Stomach smooth muscle (tissue), 2 donors: Measurements from ENCODE around the gene GPR61.

Experiments used
- H3K27ac ChIP-seq: one replicate; pipeline ENCODE4 v1.7.0; 2013; ENCODE audit warnings: mild to moderate bottlenecking, low read length, inconsistent platforms
- H3K27me3 ChIP-seq, 2 donors: one replicate each; pipeline ENCODE4 v1.7.0; 2013; ENCODE audit warnings: low read length in 2 of 2; ENCODE audit not compliant: insufficient read depth in 2 of 2, control insufficient read depth in 1 of 2
- H3K36me3 ChIP-seq, 2 donors: one replicate each; pipeline ENCODE4 v1.7.0; 2013; ENCODE audit warnings: low read length in 2 of 2; ENCODE audit not compliant: control insufficient read depth in 2 of 2, insufficient read depth in 2 of 2
- H3K4me1 ChIP-seq: one replicate; pipeline ENCODE4 v1.7.0; 2013; ENCODE audit warnings: low read length; ENCODE audit not compliant: control insufficient read depth, insufficient read depth
- H3K4me3 ChIP-seq, 2 donors: one replicate each; pipeline ENCODE4 v1.7.0; 2013; ENCODE audit warnings: low read length in 2 of 2
- H3K9ac ChIP-seq, 2 donors: one replicate each; pipeline ENCODE4 v1.7.0; 2013; ENCODE audit warnings: low read length in 2 of 2, mild to moderate bottlenecking in 1 of 2
- H3K9me3 ChIP-seq, 2 donors: one replicate each; pipeline ENCODE4 v1.7.0; 2013; ENCODE audit warnings: low read length in 2 of 2; ENCODE audit not compliant: control insufficient read depth in 2 of 2
- donor health status: healthy.
- donor health status: Pancreatic carcinoma.

The GPR61 gene, protein sequence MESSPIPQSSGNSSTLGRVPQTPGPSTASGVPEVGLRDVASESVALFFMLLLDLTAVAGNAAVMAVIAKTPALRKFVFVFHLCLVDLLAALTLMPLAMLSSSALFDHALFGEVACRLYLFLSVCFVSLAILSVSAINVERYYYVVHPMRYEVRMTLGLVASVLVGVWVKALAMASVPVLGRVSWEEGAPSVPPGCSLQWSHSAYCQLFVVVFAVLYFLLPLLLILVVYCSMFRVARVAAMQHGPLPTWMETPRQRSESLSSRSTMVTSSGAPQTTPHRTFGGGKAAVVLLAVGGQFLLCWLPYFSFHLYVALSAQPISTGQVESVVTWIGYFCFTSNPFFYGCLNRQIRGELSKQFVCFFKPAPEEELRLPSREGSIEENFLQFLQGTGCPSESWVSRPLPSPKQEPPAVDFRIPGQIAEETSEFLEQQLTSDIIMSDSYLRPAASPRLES

GRCh38 chr1:109539676-109540075 is at the start of gene GPR61:
Gene GPR61 (plus strand): TSS chr1:109539872. CDS start chr1:109543023, 3,151 bp downstream.
- Histone ChIP-seq H3K4me3 (no peak within 1 kb of the TSS), H3K9me3 (no peaks in the 10 kb centered on the region), H3K36me3 (no peaks in the 10 kb centered on the region), H3K27me3 (no peaks in the 10 kb centered on the region), H3K27ac (no peak within 1 kb of the TSS), H3K9ac (no peak within 1 kb of the TSS), H3K4me1 (peaks cover 23% of the 10 kb centered on the region)

DNA sequence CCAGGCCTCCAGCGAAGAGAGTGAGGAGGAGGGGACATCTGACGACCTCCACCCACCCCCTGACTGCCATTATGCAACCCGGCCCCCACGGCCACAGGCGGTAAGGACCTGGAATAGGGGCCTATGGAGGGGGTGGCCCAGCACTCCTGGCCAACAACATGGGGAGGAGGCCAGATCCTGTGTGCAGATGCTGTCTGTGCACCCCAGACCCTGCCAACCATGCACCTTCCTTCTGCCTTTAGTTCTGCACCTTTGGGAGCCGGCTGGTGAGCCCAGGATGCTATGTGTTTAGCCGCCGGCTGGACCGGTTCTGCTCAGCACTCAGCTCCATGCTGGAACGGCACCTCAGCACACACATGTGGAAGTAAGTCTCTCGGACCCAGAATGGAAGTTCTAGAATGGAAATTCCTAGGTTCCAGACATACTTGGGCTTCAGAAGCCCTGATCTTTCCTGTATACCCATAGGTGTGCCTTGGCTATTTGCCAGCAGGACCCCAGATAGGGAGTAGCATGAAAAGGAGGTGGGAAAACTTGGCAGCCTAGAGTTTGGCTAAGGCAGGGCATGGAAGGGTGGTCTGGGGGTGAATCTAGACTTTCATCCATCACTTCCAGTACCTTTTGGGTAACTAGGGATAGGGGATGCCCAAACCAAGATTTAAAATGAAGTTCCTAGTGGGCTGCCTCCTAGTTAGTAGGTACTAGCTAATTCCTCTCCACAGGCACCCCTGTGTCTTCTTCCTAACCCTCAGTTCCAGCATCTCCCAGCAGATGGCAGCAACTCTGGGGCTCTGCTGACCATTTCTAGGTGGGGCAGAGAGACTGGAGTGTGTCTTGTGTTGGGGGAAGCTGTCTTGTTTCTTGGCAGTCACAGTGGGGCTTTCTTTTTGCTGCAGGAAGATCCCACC is 49.4 kb upstream of the GPR61 start:
- Histone ChIP-seq H3K9me3 (no peaks in the 10 kb centered on the region), H3K4me3 (peak overlapping the region in 1 of 2 donors; percentile 3), H3K4me1 (peaks cover 21% of the 10 kb centered on the region), H3K27me3 (no peaks in the 10 kb centered on the region), H3K36me3 (peaks cover 0 to 3% of the 10 kb centered on the region in 2 donors), H3K27ac (no peak overlapping the region), H3K9ac (no peak overlapping the region)

GRCh38 chr1:109490934-109491302 is 48.8 kb upstream of the GPR61 start:
- no peak overlapping the region for H3K9ac ChIP-seq
- H3K9me3 ChIP-seq, result no peaks in the 10 kb centered on the region
- H3K36me3 ChIP-seq, result peaks cover 3 to 6% of the 10 kb centered on the region in 2 donors
- no peak overlapping the region for H3K27ac ChIP-seq
- H3K27me3 ChIP-seq, result no peaks in the 10 kb centered on the region
- peak overlapping the region in 1 of 2 donors; percentile 3 for H3K4me3 ChIP-seq
- H3K4me1 ChIP-seq, result peaks cover 26% of the 10 kb centered on the region

DNA sequence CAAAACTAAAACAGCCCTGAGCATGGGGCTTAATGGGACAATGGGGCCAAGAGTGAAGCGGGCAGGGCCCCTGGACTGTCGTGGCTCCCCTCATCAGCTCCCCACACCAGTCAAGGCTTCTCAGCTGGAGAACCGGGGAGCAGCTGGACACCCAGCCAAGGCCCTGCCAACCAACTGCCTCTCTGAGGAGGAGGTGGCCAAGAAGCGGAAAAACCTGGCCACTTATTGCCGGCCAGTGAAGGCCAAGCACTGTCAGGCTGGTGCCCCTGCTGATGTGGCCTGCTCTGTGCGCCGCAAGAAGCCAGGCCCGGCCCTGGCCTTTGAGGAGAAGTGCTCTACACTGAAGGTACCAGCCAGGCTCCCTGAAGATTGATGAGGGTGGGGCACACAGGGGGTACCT is 48.3 kb upstream of the GPR61 start:
- H3K27ac ChIP-seq, result no peak overlapping the region
- no peaks in the 10 kb centered on the region for H3K9me3 ChIP-seq
- peaks cover 27% of the 10 kb centered on the region for H3K4me1 ChIP-seq
- H3K27me3 ChIP-seq, result no peaks in the 10 kb centered on the region
- no peak overlapping the region for H3K9ac ChIP-seq
- no peak overlapping the region for H3K4me3 ChIP-seq
- peaks cover 8 to 10% of the 10 kb centered on the region in 2 donors for H3K36me3 ChIP-seq

GRCh38 chr1:109492779-109493178 is 46.9 kb upstream of the GPR61 start:
- H3K36me3 ChIP-seq, result peaks cover 13 to 24% of the 10 kb centered on the region in 2 donors
- no peak overlapping the region for H3K27ac ChIP-seq
- H3K9ac ChIP-seq, result peak overlapping the region; percentile 29 to 70

GRCh38 chr1:109493227-109493626 is 46.4 kb upstream of the GPR61 start:
- Histone ChIP-seq H3K4me1 (peaks cover 34% of the 10 kb centered on the region), H3K9ac (peak overlapping the region; percentile 70 to 74), H3K27ac (peak overlapping the region; percentile 79), H3K9me3 (no peaks in the 10 kb centered on the region), H3K4me3 (peak overlapping the region; percentile 96 to 99), H3K27me3 (no peaks in the 10 kb centered on the region), H3K36me3 (peaks cover 13 to 25% of the 10 kb centered on the region in 2 donors)

More at GRCh38 chr1:109492779-109493178, 46.9 kb upstream of the GPR61 start:
- Histone ChIP-seq H3K4me3 (no peak overlapping the region), H3K27me3 (no peaks in the 10 kb centered on the region), H3K9me3 (no peaks in the 10 kb centered on the region), H3K4me1 (peaks cover 31% of the 10 kb centered on the region)

- Histone ChIP-seq H3K27ac (peak within 1 kb of the TSS; percentile 79), H3K27me3 (no peaks in the 10 kb centered on the region), H3K9ac (peak within 1 kb of the TSS; percentile 70 to 74), H3K4me1 (peaks cover 40% of the 10 kb centered on the region), H3K9me3 (no peaks in the 10 kb centered on the region), H3K36me3 (peaks cover 13 to 25% of the 10 kb centered on the region in 2 donors), H3K4me3 (peak within 1 kb of the TSS; percentile 96 to 99)
Observed at GRCh38 chr1:109493805-109494539, 45.7 kb upstream of the GPR61 start, which contains the start of gene CYB561D1. Gene CYB561D1 (plus strand): TSS chr1:109494094. CDS start chr1:109494140, 46 bp downstream.

- Histone ChIP-seq H3K27ac (no peak overlapping the region), H3K27me3 (no peaks in the 10 kb centered on the region), H3K9ac (no peak overlapping the region), H3K4me1 (peaks cover 56% of the 10 kb centered on the region), H3K36me3 (peaks cover 13 to 25% of the 10 kb centered on the region in 2 donors), H3K9me3 (no peaks in the 10 kb centered on the region), H3K4me3 (no peak overlapping the region)
Observed at GRCh38 chr1:109495738-109496137, 43.9 kb upstream of the GPR61 start.

DNA sequence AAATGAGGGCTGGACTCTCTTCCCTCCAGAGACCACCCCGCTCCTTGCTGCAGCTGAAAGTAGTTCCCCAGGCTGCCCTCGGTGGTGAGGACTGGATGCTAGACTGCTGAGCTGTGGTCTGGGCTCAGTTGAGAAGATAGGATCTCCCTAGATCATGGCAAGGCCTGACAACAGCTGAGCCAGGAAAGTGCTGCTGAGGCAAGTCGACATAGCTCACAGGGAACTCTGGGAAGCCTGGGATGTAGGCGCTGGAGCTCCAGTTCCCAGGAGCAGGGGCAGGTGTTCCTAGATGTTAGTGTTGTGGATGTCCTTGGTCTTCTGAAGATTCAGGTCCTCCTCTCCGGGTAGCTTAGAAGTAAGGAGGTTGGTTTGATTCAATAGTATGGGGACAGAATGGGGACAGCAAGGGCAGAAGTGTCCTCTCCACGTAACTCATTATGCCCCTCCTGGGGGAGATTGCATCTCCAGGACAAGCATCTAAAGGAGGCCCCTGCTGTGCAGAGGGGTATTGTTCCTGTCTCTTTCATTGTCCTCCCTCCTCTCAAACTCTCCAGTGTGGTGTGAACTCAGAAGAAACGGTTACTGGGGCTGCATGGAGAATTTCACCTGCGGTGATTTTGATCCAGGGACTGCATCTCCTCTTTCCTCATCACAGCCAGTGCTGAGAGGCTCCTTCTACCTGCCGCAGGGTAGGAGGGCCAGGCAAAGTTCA is 42.1 kb upstream of the GPR61 start:
- H3K27me3 ChIP-seq, result no peaks in the 10 kb centered on the region
- no peak overlapping the region for H3K4me3 ChIP-seq
- peaks cover 13 to 29% of the 10 kb centered on the region in 2 donors for H3K36me3 ChIP-seq
- no peaks in the 10 kb centered on the region for H3K9me3 ChIP-seq
- H3K9ac ChIP-seq, result no peak overlapping the region
- no peak overlapping the region for H3K27ac ChIP-seq
- peaks cover 71% of the 10 kb centered on the region for H3K4me1 ChIP-seq
